ENCODE results near the gene CLDN1.

DNA sequence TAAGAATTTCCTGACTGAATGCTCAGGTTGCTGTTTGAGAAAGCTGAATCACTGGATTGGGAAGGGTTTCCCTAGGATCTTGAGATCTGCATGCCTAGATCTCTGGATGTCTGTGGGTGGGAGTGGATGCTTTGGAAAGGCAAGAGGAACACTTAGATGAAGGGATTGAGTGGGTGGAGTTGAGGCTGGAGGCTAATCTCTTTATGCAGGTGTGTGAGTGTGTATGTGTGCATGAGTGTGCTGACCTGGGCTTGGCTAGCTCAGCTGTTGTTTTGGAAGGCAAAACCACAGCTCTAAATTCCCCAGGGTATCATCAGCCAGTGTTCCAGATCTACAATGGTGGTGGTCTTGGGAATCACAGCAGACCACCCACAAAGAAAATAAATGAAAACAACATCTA is 60.5 kb downstream of the CLDN1 start:
- no peak for TF ChIP-seq POLR2A (IDR thresholded peaks at IDR 0.05)
- TF ChIP-seq, protein P1, sequence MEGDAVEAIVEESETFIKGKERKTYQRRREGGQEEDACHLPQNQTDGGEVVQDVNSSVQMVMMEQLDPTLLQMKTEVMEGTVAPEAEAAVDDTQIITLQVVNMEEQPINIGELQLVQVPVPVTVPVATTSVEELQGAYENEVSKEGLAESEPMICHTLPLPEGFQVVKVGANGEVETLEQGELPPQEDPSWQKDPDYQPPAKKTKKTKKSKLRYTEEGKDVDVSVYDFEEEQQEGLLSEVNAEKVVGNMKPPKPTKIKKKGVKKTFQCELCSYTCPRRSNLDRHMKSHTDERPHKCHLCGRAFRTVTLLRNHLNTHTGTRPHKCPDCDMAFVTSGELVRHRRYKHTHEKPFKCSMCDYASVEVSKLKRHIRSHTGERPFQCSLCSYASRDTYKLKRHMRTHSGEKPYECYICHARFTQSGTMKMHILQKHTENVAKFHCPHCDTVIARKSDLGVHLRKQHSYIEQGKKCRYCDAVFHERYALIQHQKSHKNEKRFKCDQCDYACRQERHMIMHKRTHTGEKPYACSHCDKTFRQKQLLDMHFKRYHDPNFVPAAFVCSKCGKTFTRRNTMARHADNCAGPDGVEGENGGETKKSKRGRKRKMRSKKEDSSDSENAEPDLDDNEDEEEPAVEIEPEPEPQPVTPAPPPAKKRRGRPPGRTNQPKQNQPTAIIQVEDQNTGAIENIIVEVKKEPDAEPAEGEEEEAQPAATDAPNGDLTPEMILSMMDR (IDR thresholded peaks at IDR 0.05 in 4 of 5, conservative IDR thresholded peaks at IDR 0.05 in 1 of 5), result no peak

Data from gastrocnemius medialis (tissue), 4 donors.